ENCODE measurements around the gene FAM228B. TPM values are rescaled to one million over a fixed set of nuclear protein-coding genes. Genes with fewer than 3 reads are reported as not detected.

FAM228B gene
- total and polyA plus RNA-seq, 2 experiments from 2014 or later: 12.5 to 14.9 TPM

GRCh38 chr2:24110660-24111303, 12.5 kb upstream of the FAM228B start:
- H3K27ac ChIP-seq: no peak overlapping the region
- H3K9me2 ChIP-seq (replicated peaks; ENCODE audit: insufficient read depth): no peaks in the 10 kb centered on the region
- TF ChIP-seq EZH2 (IDR thresholded peaks at IDR 0.05; ENCODE audit: borderline replicate concordance) (no peak), EZH2phosphoT487 (IDR thresholded peaks at IDR 0.05; ENCODE audit: low read depth, severe bottlenecking, unreplicated experiment) (no peak)
- H3K4me3 ChIP-seq: no peak overlapping the region
- no peak for DNase-seq (ENCODE audit: low spot score)
- no peaks in the 10 kb centered on the region for H3K36me3 ChIP-seq (replicated peaks; ENCODE audit: insufficient read depth, low read depth)
- H3K4me1 ChIP-seq (ENCODE audit: insufficient read depth): no peaks in the 10 kb centered on the region
- no peaks in the 10 kb centered on the region for H3K79me2 ChIP-seq
- 87% methylated on average over 7 of the region's 7 CpGs for WGBS (ENCODE audit: low lambda C conversion rate, missing lambda C conversion rate)
- H3K27me3 ChIP-seq: no peaks in the 10 kb centered on the region
- H3K9me3 ChIP-seq (ENCODE audit: low read depth): no peaks in the 10 kb centered on the region
- H3K4me2 ChIP-seq: no peak overlapping the region
- H4K20me1 ChIP-seq (ENCODE audit: insufficient read depth, poor library complexity, severe bottlenecking): no peaks in the 10 kb centered on the region
- H2AFZ ChIP-seq: no peak overlapping the region

GRCh38 chr2:24111407-24111901, 11.8 kb upstream of the FAM228B start:
- H3K4me1 ChIP-seq (ENCODE audit: insufficient read depth): no peaks in the 10 kb centered on the region
- no peaks in the 10 kb centered on the region for H3K36me3 ChIP-seq (replicated peaks; ENCODE audit: insufficient read depth, low read depth)
- no peak for DNase-seq (ENCODE audit: low spot score)
- H3K27me3 ChIP-seq: no peaks in the 10 kb centered on the region
- no peak overlapping the region for H3K4me3 ChIP-seq
- no peaks in the 10 kb centered on the region for H3K79me2 ChIP-seq
- H3K9me2 ChIP-seq (replicated peaks; ENCODE audit: insufficient read depth): no peaks in the 10 kb centered on the region
- no peak overlapping the region for H3K4me2 ChIP-seq
- no peaks in the 10 kb centered on the region for H4K20me1 ChIP-seq (ENCODE audit: insufficient read depth, poor library complexity, severe bottlenecking)
- no peak for TF ChIP-seq CTCF (IDR thresholded peaks at IDR 0.05; ENCODE audit: poor library complexity)
- TF ChIP-seq EZH2 (IDR thresholded peaks at IDR 0.05; ENCODE audit: borderline replicate concordance): no peak
- no peak for TF ChIP-seq EZH2phosphoT487 (IDR thresholded peaks at IDR 0.05; ENCODE audit: low read depth, severe bottlenecking, unreplicated experiment)
- H3K9me3 ChIP-seq (ENCODE audit: low read depth): no peaks in the 10 kb centered on the region
- 88% methylated on average over 2 of the region's 2 CpGs for WGBS (ENCODE audit: low lambda C conversion rate, missing lambda C conversion rate)
- no peak overlapping the region for H3K27ac ChIP-seq
- no peak overlapping the region for H2AFZ ChIP-seq

- Histone ChIP-seq H3K4me3 (no peak overlapping the region), H3K79me2 (no peaks in the 10 kb centered on the region), H3K27me3 (no peaks in the 10 kb centered on the region), H3K27ac (no peak overlapping the region), H3K9me3 (ENCODE audit: low read depth) (no peaks in the 10 kb centered on the region), H2AFZ (no peak overlapping the region), H3K36me3 (replicated peaks; ENCODE audit: insufficient read depth, low read depth) (no peaks in the 10 kb centered on the region), H3K4me2 (no peak overlapping the region), H3K9me2 (replicated peaks; ENCODE audit: insufficient read depth) (no peaks in the 10 kb centered on the region), H3K4me1 (ENCODE audit: insufficient read depth) (no peaks in the 10 kb centered on the region), H4K20me1 (ENCODE audit: insufficient read depth, poor library complexity, severe bottlenecking) (no peaks in the 10 kb centered on the region)
- WGBS (ENCODE audit: low lambda C conversion rate, missing lambda C conversion rate): 47% methylated on average over 2 of the region's 2 CpGs
- DNase-seq (ENCODE audit: low spot score): no peak
- TF ChIP-seq EZH2phosphoT487 (IDR thresholded peaks at IDR 0.05; ENCODE audit: low read depth, severe bottlenecking, unreplicated experiment): no peak
Observed at GRCh38 chr2:24115057-24115456, 8.2 kb upstream of the FAM228B start.

- TF ChIP-seq EZH2 (IDR thresholded peaks at IDR 0.05; ENCODE audit: borderline replicate concordance) (no peak), CTCF (IDR thresholded peaks at IDR 0.05; ENCODE audit: poor library complexity) (no peak), EZH2phosphoT487 (IDR thresholded peaks at IDR 0.05; ENCODE audit: low read depth, severe bottlenecking, unreplicated experiment) (no peak)
- no peak overlapping the region for H3K27ac ChIP-seq
- no peaks in the 10 kb centered on the region for H3K79me2 ChIP-seq
- no peaks in the 10 kb centered on the region for H3K4me1 ChIP-seq (ENCODE audit: insufficient read depth)
- H4K20me1 ChIP-seq (ENCODE audit: insufficient read depth, poor library complexity, severe bottlenecking): no peaks in the 10 kb centered on the region
- no peaks in the 10 kb centered on the region for H3K36me3 ChIP-seq (replicated peaks; ENCODE audit: insufficient read depth, low read depth)
- H3K27me3 ChIP-seq: no peaks in the 10 kb centered on the region
- H3K9me3 ChIP-seq (ENCODE audit: low read depth): no peaks in the 10 kb centered on the region
- WGBS (ENCODE audit: low lambda C conversion rate, missing lambda C conversion rate): 84% methylated on average over 1 of the region's 1 CpG
- DNase-seq (ENCODE audit: low spot score): no peak
- no peak overlapping the region for H2AFZ ChIP-seq
- H3K4me3 ChIP-seq: no peak overlapping the region
- H3K4me2 ChIP-seq: no peak overlapping the region
- H3K9me2 ChIP-seq (replicated peaks; ENCODE audit: insufficient read depth): no peaks in the 10 kb centered on the region
Observed at GRCh38 chr2:24117902-24118301, 5.4 kb upstream of the FAM228B start.
